H9 (cell line): Measurements from ENCODE around the gene SATB1. TPM values are rescaled to one million over a fixed set of nuclear protein-coding genes. Genes with fewer than 3 reads are reported as not detected.
A peak's percentile ranks its signal among the peaks of the same experiment; 100 is the strongest.

Source experiments
- DNase-seq: peaks from one replicate; pipeline ENCODE4 v3.0.0-alpha.2; 2017
- H2AFZ ChIP-seq: one replicate; pipeline ENCODE4 v1.6.1; 2013; ENCODE audit warnings: mild to moderate bottlenecking, low read length, control low read depth, moderate library complexity
- H2AK5ac ChIP-seq: 2 replicates; pipeline ENCODE4 v1.6.1; 2013; ENCODE audit warnings: low read length, control low read depth, mixed read lengths; ENCODE audit not compliant: insufficient read length
- H2BK120ac ChIP-seq: one replicate; pipeline ENCODE4 v1.6.1; 2013; ENCODE audit warnings: low read depth, mild to moderate bottlenecking, low read length, control low read depth, inconsistent platforms; ENCODE audit not compliant: poor library complexity, severe bottlenecking
- H2BK12ac ChIP-seq: 2 replicates; pipeline ENCODE4 v1.6.1; 2013; ENCODE audit warnings: low read length, control low read depth, mixed read lengths, low read depth; ENCODE audit not compliant: insufficient read length
- H2BK15ac ChIP-seq: 2 replicates; pipeline ENCODE4 v1.6.1; 2013; ENCODE audit warnings: low read depth, low read length, control low read depth
- H2BK20ac ChIP-seq: one replicate; pipeline ENCODE4 v1.6.1; 2013; ENCODE audit warnings: low read depth, mild to moderate bottlenecking, low read length, control low read depth, inconsistent platforms; ENCODE audit not compliant: poor library complexity, severe bottlenecking
- H2BK5ac ChIP-seq: 2 replicates; pipeline ENCODE4 v1.6.1; 2013; ENCODE audit warnings: low read length, control low read depth, mixed read lengths; ENCODE audit not compliant: insufficient read length
- H3K14ac ChIP-seq: 2 replicates; pipeline ENCODE4 v1.6.1; 2013; ENCODE audit warnings: low read length, control low read depth; ENCODE audit not compliant: insufficient read depth
- H3K18ac ChIP-seq: 2 replicates; pipeline ENCODE4 v1.6.1; 2013; ENCODE audit warnings: low read depth, mild to moderate bottlenecking, mixed read lengths, low read length, control low read depth; ENCODE audit not compliant: insufficient read length
- H3K23ac ChIP-seq: 2 replicates; pipeline ENCODE4 v1.6.1; 2013; ENCODE audit warnings: low read length, control low read depth, mixed read lengths, low read depth; ENCODE audit not compliant: insufficient read length
- H3K23me2 ChIP-seq: 2 replicates; pipeline ENCODE4 v1.6.1; 2013; ENCODE audit warnings: low read depth, mild to moderate bottlenecking, mixed read lengths, low read length, control low read depth; ENCODE audit not compliant: insufficient read length, poor library complexity, severe bottlenecking
- H3K27ac ChIP-seq: 2 replicates; pipeline ENCODE4 v1.5.1; 2013; ENCODE audit warnings: low read length, control low read depth, mixed read lengths, low read depth; ENCODE audit not compliant: insufficient read length
- H3K27me3 ChIP-seq: 2 replicates; pipeline ENCODE4 v1.6.1; 2013; ENCODE audit warnings: low read length, control low read depth, inconsistent platforms; ENCODE audit not compliant: insufficient read depth
- H3K4ac ChIP-seq: 2 replicates; pipeline ENCODE4 v1.6.1; 2013; ENCODE audit warnings: low read depth, mild to moderate bottlenecking, control low read depth, inconsistent platforms, low read length, moderate library complexity
- H3K4me1 ChIP-seq: 2 replicates; pipeline ENCODE4 v1.6.1; 2013; ENCODE audit warnings: low read length, control low read depth, inconsistent platforms; ENCODE audit not compliant: insufficient read depth
- H3K4me2 ChIP-seq: 2 replicates; pipeline ENCODE4 v1.6.1; 2013; ENCODE audit warnings: low read length, control low read depth, mixed read lengths; ENCODE audit not compliant: insufficient read length, insufficient read depth
- H3K56ac ChIP-seq: 2 replicates; pipeline ENCODE4 v1.6.1; 2013; ENCODE audit warnings: low read depth, mild to moderate bottlenecking, mixed read lengths, low read length, control low read depth; ENCODE audit not compliant: insufficient read length
- H3K79me1 ChIP-seq: 2 replicates; pipeline ENCODE4 v1.6.1; 2013; ENCODE audit warnings: low read depth, mild to moderate bottlenecking, moderate library complexity, low read length, control low read depth, inconsistent platforms; ENCODE audit not compliant: insufficient read depth, poor library complexity, severe bottlenecking
- H3K79me2 ChIP-seq: 2 replicates; pipeline ENCODE4 v1.6.1; 2013; ENCODE audit warnings: low read length, control low read depth, inconsistent platforms; ENCODE audit not compliant: insufficient read depth
- H3K9ac ChIP-seq: 2 replicates; pipeline ENCODE4 v1.6.1; 2013; ENCODE audit warnings: low read length, control low read depth, mixed read lengths; ENCODE audit not compliant: insufficient read length; ENCODE audit errors: extremely low read depth
- H3K9me3 ChIP-seq: one replicate; pipeline ENCODE4 v1.6.1; 2013; ENCODE audit warnings: low read depth, low read length, inconsistent platforms; ENCODE audit not compliant: control insufficient read depth
- H3T11ph ChIP-seq: one replicate; pipeline ENCODE4 v1.6.1; 2013; ENCODE audit warnings: mild to moderate bottlenecking, low read length, control low read depth, inconsistent platforms
- H4K20me1 ChIP-seq: one replicate; pipeline ENCODE4 v1.6.1; 2013; ENCODE audit not compliant: control insufficient read depth, insufficient read length, insufficient read depth
- H4K5ac ChIP-seq: 2 replicates; pipeline ENCODE4 v1.6.1; 2013; ENCODE audit warnings: low read depth, mild to moderate bottlenecking, mixed read lengths, low read length, control low read depth; ENCODE audit not compliant: insufficient read length
- H4K8ac ChIP-seq: replicated peaks from 2 replicates; pipeline ENCODE4 v1.6.1; 2013; ENCODE audit warnings: low read length, control low read depth, mixed read lengths, low read depth; ENCODE audit not compliant: insufficient read length
- H4K91ac ChIP-seq: 2 replicates; pipeline ENCODE4 v1.6.1; 2013; ENCODE audit warnings: low read depth, mild to moderate bottlenecking, moderate library complexity, mixed read lengths, low read length, control low read depth; ENCODE audit not compliant: insufficient read length
- H3K27ac Mint-ChIP-seq, 3 experiments: 2 replicates in 2 of 3; 3 replicates in 1 of 3; pipeline ENCODE4 v1.8.0; 2020 to 2021; ENCODE audit warnings: mixed read lengths in 3 of 3, mild to moderate bottlenecking in 1 of 3, moderate library complexity in 1 of 3
- H3K27me3 Mint-ChIP-seq: 2 replicates; pipeline ENCODE4 v1.8.0; 2021; ENCODE audit warnings: low read depth, mild to moderate bottlenecking, moderate library complexity, mixed read lengths
- H3K36me3 Mint-ChIP-seq, 3 experiments: 2 replicates in 2 of 3; 3 replicates in 1 of 3; pipeline ENCODE4 v1.8.0; 2020 to 2021; ENCODE audit warnings: low read depth in 3 of 3, mixed read lengths in 3 of 3; ENCODE audit not compliant: insufficient read depth in 1 of 3
- H3K4me1 Mint-ChIP-seq, 2 experiments: 2 replicates each; pipeline ENCODE4 v1.8.0; 2020; ENCODE audit warnings: mixed read lengths in 2 of 2
- H3K4me3 Mint-ChIP-seq, 2 experiments: 2 replicates in 1 of 2; 3 replicates in 1 of 2; pipeline ENCODE4 v1.8.0; 2020 to 2021; ENCODE audit warnings: mild to moderate bottlenecking in 2 of 2, mixed read lengths in 2 of 2, moderate library complexity in 1 of 2
- H3K9me3 Mint-ChIP-seq, 2 experiments: 2 replicates in 1 of 2; 3 replicates in 1 of 2; pipeline ENCODE4 v1.8.0; 2020; ENCODE audit warnings: mild to moderate bottlenecking in 2 of 2, mixed read lengths in 2 of 2, moderate library complexity in 1 of 2
- WGBS: extraction: QIAGEN DNeasy Blood & Tissue Kit; methylation state at CpG from one replicate; pipeline ENCODE4 v1.1.7; 2013; ENCODE audit warnings: missing lambda C conversion rate, low lambda C conversion rate, mixed read lengths; ENCODE audit not compliant: insufficient read length; ENCODE audit errors: extremely low coverage; 5-methylcytosine and 5-hydroxymethylcytosine counted together
- total RNA-seq: library from RNA; stranded (reverse); gene quantifications from 2 replicates; pipeline ENCODE4 v1.2.1, GENCODE V29; 2021
- TF ChIP-seq, protein P1 (sequence below): fragments of 200-600 bp; sonication (generic); conservative IDR thresholded peaks from 3 replicates; pipeline ENCODE4 v1.8.0; 2021; ENCODE audit warnings: antibody characterized with exemption, mild to moderate bottlenecking

Gene SATB1
- total RNA-seq, 1 experiment from 2014 or later, result 30.7 TPM

DNA sequence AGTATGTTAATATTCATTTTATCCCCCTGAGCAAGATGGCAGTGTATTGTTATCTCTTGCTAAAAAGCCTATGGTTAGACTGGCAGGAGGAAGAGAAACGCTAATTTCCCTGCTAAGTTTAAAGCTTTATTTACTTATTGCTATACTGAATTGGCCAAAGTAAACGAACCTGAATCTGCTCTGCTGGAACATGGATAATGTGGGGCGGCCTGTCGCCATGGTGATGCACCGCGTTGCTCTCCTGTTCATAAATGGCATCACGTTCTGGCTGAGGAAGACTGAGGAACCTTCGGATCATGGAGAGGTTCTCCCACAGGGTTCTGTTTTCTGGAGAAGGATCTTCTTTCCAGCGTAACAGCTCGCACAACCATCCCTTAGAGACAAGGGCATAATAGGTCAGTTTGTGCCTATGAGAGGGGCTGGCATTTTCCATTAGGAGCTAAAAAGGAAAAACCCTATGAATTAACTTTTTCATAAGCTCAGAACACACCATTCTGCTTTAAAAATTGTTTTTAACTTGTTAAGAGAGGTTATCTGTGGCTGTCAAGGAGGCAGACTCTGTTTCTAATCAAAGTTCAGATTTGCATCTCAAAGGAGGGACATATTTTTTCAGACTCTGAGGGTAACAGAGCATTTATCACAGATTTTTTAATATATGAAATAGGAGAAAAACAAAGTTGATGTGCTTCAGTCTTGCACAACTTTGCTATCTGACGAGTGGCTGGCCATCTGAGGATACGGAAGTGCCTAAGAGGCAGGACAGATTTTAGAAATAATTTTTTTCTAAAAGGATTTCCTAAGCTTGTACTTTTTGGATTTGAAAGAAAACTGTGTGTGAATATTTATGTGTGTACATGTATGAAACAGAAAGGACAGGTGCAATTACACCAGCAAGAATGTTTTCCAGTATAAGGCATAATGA is 73.1 kb downstream of the SATB1 start:
- no peaks in the 10 kb centered on the region for H3K79me1 ChIP-seq
- Mint-ChIP-seq H3K36me3 (peaks cover 9 to 19% (median 15%) of the 10 kb centered on the region in 3 experiments), H3K27me3 (no peaks in the 10 kb centered on the region), H3K9me3 (no peaks in the 10 kb centered on the region), H3K27ac (peak overlapping the region in 1 of 3 experiments; percentile 69; a peak in 2 of 7 replicates), H3K4me1 (peaks cover 65 to 73% of the 10 kb centered on the region in 2 experiments), H3K4me3 (no peak overlapping the region; a peak in 1 of 5 replicates)
- H3K14ac ChIP-seq, result no peak overlapping the region
- H3K79me2 ChIP-seq, result no peaks in the 10 kb centered on the region
- peaks cover 2% of the 10 kb centered on the region; the same call in 1 of the 2 replicates for H3K4me1 ChIP-seq
- no peak overlapping the region for H4K5ac ChIP-seq
- H3K18ac ChIP-seq, result peak overlapping the region; percentile 7
- no peak overlapping the region for H3K4ac ChIP-seq
- TF ChIP-seq, protein P1, sequence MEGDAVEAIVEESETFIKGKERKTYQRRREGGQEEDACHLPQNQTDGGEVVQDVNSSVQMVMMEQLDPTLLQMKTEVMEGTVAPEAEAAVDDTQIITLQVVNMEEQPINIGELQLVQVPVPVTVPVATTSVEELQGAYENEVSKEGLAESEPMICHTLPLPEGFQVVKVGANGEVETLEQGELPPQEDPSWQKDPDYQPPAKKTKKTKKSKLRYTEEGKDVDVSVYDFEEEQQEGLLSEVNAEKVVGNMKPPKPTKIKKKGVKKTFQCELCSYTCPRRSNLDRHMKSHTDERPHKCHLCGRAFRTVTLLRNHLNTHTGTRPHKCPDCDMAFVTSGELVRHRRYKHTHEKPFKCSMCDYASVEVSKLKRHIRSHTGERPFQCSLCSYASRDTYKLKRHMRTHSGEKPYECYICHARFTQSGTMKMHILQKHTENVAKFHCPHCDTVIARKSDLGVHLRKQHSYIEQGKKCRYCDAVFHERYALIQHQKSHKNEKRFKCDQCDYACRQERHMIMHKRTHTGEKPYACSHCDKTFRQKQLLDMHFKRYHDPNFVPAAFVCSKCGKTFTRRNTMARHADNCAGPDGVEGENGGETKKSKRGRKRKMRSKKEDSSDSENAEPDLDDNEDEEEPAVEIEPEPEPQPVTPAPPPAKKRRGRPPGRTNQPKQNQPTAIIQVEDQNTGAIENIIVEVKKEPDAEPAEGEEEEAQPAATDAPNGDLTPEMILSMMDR, result no peak
- no peak overlapping the region for H2BK120ac ChIP-seq
- H2AK5ac ChIP-seq, result no peak overlapping the region
- no peak overlapping the region for H3K9ac ChIP-seq
- H3K23me2 ChIP-seq, result no peaks in the 10 kb centered on the region
- H4K8ac ChIP-seq, result no peak overlapping the region
- H3K56ac ChIP-seq, result no peak overlapping the region
- H2BK5ac ChIP-seq, result no peak overlapping the region
- H3K27me3 ChIP-seq, result no peaks in the 10 kb centered on the region
- no peak overlapping the region for H3T11ph ChIP-seq
- WGBS, result no CpG with 5 or more reads among the region's 12 CpGs
- no peak overlapping the region for H2BK15ac ChIP-seq
- no peak overlapping the region for H3K23ac ChIP-seq
- H3K27ac ChIP-seq, result no peak overlapping the region
- no peaks in the 10 kb centered on the region for H4K20me1 ChIP-seq
- H2BK20ac ChIP-seq, result no peak overlapping the region
- no peak for DNase-seq
- no peak overlapping the region for H3K4me2 ChIP-seq
- H2AFZ ChIP-seq, result no peak overlapping the region
- no peak overlapping the region for H2BK12ac ChIP-seq
- H4K91ac ChIP-seq, result no peak overlapping the region
- no peaks in the 10 kb centered on the region for H3K9me3 ChIP-seq
